ENCODE measurements around the gene SPATA2. TPM values are rescaled to one million over a fixed set of nuclear protein-coding genes. Genes with fewer than 3 reads are reported as not detected.

The SPATA2 gene
- total RNA-seq, 1 donor from 2014 or later: 8.0 TPM

DNA sequence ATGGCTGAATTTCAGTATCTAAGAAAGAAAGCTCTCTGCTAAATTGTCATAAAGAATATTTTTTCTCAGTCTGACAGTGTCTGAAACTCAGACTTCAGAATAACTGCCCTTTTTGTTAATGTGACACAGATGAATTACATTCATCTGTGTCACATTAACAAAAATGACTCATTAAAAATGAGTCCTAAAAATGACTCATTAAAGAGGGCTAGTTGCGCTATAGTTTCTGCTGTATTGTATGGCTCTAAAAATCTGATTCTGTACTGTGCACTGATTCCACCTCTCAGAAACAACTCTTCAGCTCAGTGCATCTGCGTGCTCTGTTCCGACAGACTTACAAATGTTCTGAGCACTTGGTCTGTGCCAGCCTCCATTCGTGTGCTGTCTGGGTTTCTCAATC is 35.8 kb upstream of the SPATA2 start:
- no peaks in the 10 kb centered on the region for H3K27me3 Mint-ChIP-seq (ENCODE audit: low read depth)
- H3K4me1 Mint-ChIP-seq: no peaks in the 10 kb centered on the region
- peaks cover 50% of the 10 kb centered on the region for H3K36me3 Mint-ChIP-seq
- no peak overlapping the region for H3K4me3 Mint-ChIP-seq
- H3K27ac Mint-ChIP-seq: no peak overlapping the region
- H3K9me3 Mint-ChIP-seq: no peaks in the 10 kb centered on the region
- DNase-seq (ENCODE audit: low spot score in 2 of 2, unreplicated experiment in 2 of 2): no peak
- TF ChIP-seq, protein P1, sequence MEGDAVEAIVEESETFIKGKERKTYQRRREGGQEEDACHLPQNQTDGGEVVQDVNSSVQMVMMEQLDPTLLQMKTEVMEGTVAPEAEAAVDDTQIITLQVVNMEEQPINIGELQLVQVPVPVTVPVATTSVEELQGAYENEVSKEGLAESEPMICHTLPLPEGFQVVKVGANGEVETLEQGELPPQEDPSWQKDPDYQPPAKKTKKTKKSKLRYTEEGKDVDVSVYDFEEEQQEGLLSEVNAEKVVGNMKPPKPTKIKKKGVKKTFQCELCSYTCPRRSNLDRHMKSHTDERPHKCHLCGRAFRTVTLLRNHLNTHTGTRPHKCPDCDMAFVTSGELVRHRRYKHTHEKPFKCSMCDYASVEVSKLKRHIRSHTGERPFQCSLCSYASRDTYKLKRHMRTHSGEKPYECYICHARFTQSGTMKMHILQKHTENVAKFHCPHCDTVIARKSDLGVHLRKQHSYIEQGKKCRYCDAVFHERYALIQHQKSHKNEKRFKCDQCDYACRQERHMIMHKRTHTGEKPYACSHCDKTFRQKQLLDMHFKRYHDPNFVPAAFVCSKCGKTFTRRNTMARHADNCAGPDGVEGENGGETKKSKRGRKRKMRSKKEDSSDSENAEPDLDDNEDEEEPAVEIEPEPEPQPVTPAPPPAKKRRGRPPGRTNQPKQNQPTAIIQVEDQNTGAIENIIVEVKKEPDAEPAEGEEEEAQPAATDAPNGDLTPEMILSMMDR (IDR thresholded peaks at IDR 0.05; ENCODE audit: unreplicated experiment): no peak

DNA sequence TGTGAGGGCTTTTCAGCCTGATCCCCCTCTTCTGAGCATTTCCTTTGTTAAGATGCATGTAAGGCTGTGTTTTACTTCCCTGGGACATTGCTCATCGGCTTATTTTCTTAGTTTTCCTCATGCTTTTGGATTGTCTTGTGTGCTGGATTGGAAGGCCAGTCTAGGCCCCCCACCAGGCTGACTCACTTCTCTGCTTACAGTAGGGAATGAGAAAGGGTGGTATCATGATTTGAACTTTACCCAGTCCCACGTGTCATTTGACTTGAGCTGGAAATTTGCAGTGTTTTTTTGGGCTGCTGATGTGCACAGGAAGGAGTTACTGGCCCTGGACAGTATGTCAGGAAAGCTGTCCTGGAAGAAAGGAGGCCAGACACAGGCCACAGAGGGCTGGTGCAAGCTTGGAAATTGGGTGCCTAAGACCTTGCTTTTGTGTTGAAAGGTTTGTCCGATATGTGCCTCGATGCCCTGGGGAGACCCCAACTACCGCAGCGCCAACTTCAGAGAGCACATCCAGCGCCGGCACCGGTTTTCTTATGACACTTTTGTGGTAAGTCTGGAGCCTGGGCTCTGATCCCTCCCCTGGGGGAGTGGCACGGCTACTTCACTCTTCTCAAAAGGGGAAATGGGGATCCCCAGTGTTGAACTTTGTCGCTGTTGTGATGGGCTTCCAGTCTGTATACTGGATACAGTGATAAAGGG is 33.6 kb upstream of the SPATA2 start:
- TF ChIP-seq, protein P1 (IDR thresholded peaks at IDR 0.05; ENCODE audit: unreplicated experiment): no peak
- Mint-ChIP-seq H3K27ac (no peak overlapping the region), H3K9me3 (no peaks in the 10 kb centered on the region), H3K4me3 (no peak overlapping the region), H3K4me1 (no peaks in the 10 kb centered on the region), H3K27me3 (ENCODE audit: low read depth) (no peaks in the 10 kb centered on the region), H3K36me3 (peaks cover 50% of the 10 kb centered on the region)
- DNase-seq (ENCODE audit: low spot score in 2 of 2, unreplicated experiment in 2 of 2): no peak

DNA sequence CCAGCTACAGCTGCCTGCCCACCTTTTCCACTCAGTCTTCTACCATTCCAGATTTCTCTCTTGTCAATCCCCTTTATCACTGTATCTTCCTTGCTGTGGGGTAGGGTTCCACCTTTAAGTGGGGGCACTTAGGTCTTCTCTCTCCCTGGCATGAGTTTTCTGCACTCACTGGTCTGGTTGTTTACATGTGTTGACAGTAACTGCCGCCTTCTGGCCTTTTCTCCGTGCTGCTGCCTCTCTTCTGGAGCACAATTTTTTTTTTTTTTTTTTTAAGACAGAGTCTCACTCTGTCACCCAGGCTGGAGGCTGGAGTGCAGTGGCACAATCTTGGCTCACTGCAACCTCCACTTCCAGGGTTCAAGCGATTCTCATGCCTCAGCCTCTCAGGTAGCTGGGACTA is 32.8 kb upstream of the SPATA2 start:
- Mint-ChIP-seq H3K27me3 (ENCODE audit: low read depth) (no peaks in the 10 kb centered on the region), H3K4me1 (no peaks in the 10 kb centered on the region), H3K27ac (no peak overlapping the region), H3K36me3 (peaks cover 50% of the 10 kb centered on the region), H3K9me3 (no peaks in the 10 kb centered on the region), H3K4me3 (no peak overlapping the region)
- no peak for DNase-seq (ENCODE audit: low spot score in 2 of 2, unreplicated experiment in 2 of 2)
- TF ChIP-seq, protein P1 (IDR thresholded peaks at IDR 0.05; ENCODE audit: unreplicated experiment): no peak

GRCh38 chr20:49945701-49946477 is 30.6 kb upstream of the SPATA2 start:
- H3K27me3 Mint-ChIP-seq (ENCODE audit: low read depth): no peaks in the 10 kb centered on the region
- TF ChIP-seq, protein P1 (IDR thresholded peaks at IDR 0.05; ENCODE audit: unreplicated experiment): no peak
- H3K4me3 Mint-ChIP-seq: no peak overlapping the region
- DNase-seq (ENCODE audit: low spot score in 2 of 2, unreplicated experiment in 2 of 2): no peak
- peaks cover 45% of the 10 kb centered on the region for H3K36me3 Mint-ChIP-seq
- no peaks in the 10 kb centered on the region for H3K9me3 Mint-ChIP-seq
- no peaks in the 10 kb centered on the region for H3K4me1 Mint-ChIP-seq
- H3K27ac Mint-ChIP-seq: no peak overlapping the region

GRCh38 chr20:49945306-49945700 is 30.0 kb upstream of the SPATA2 start:
- H3K27me3 Mint-ChIP-seq (ENCODE audit: low read depth): no peaks in the 10 kb centered on the region
- no peak for DNase-seq (ENCODE audit: low spot score in 2 of 2, unreplicated experiment in 2 of 2)
- no peaks in the 10 kb centered on the region for H3K4me1 Mint-ChIP-seq
- TF ChIP-seq, protein P1 (IDR thresholded peaks at IDR 0.05; ENCODE audit: unreplicated experiment): no peak
- H3K4me3 Mint-ChIP-seq: no peak overlapping the region
- H3K36me3 Mint-ChIP-seq: peaks cover 44% of the 10 kb centered on the region
- H3K27ac Mint-ChIP-seq: no peak overlapping the region
- H3K9me3 Mint-ChIP-seq: no peaks in the 10 kb centered on the region
